Right ventricle myocardium superior (tissue), 1 donor: ENCODE results near the gene OPN1LW. TPM values are rescaled to one million over a fixed set of nuclear protein-coding genes. Genes with fewer than 3 reads are reported as not detected.
"Not testable (repeated sequence)": the region's sequence is repeated elsewhere in the genome, so short reads cannot be mapped to it uniquely, and the experiment has no call there.

ENCODE experiments used
- ATAC-seq: fragments of 200-7000 bp; cut with Tn5 transposase; one replicate; pipeline ENCODE4 v1.9.1; 2020; ENCODE audit warnings: mild to moderate bottlenecking; ENCODE audit not compliant: poor library complexity
- DNase-seq: peaks from one replicate; pipeline ENCODE4 v3.0.0-alpha.2; 2020
- intact Hi-C: fragments of 100-400 bp; cut with DNase I; formaldehyde crosslinking; loops from one replicate; pipeline ENCODE4 v1.11.2; 2022
- total RNA-seq: library from RNA; stranded (reverse); fragmentation: NEBNext Ultra II Directional; extraction: Animal tissue kit (Norgen Biotek cat#: 25700); gene quantifications from one replicate; pipeline ENCODE4 v1.2.1, GENCODE V29; 2021
- donor health status: DM: no; HTN: yes; CAD: no; lungs with severe emphysema.

Gene OPN1LW
- total RNA-seq, 1 donor from 2014 or later: not detected

DNA sequence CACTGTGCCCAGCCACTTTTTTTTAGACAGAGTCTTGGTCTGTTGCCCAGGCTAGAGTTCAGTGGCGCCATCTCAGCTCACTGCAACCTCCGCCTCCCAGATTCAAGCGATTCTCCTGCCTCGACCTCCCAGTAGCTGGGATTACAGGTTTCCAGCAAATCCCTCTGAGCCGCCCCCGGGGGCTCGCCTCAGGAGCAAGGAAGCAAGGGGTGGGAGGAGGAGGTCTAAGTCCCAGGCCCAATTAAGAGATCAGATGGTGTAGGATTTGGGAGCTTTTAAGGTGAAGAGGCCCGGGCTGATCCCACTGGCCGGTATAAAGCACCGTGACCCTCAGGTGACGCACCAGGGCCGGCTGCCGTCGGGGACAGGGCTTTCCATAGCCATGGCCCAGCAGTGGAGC is 38.3 kb downstream of the OPN1LW start, which contains the start of gene OPN1MW:
Gene OPN1MW, plus strand, starts transcription at position 301 of the 400 bp plus-strand sequence. Its CDS starts 82 bp downstream, at position 383.
- ATAC-seq, intact Hi-C loops, DNase-seq: not testable (repeated sequence)

DNA sequence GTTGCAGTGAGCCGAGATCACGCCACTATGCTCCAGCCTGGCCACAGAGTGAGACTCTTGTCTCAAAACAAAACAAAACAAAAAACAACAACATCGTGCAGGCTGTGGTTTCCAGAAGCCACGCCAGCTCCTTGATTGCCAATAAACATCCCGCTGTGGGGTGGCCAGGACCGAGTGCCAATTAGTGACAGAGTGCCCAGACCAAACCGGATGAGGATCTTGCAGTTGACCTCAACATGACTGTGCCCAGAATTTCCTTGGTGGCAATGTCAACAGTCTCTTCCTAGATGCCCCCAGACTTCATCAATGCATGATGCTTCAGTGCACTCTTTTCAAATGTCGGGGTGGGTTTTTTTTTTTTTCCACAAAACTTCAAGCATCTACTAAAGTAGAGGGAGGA is 39.8 kb downstream of the OPN1LW start:
- intact Hi-C loops, DNase-seq: not testable (repeated sequence)

DNA sequence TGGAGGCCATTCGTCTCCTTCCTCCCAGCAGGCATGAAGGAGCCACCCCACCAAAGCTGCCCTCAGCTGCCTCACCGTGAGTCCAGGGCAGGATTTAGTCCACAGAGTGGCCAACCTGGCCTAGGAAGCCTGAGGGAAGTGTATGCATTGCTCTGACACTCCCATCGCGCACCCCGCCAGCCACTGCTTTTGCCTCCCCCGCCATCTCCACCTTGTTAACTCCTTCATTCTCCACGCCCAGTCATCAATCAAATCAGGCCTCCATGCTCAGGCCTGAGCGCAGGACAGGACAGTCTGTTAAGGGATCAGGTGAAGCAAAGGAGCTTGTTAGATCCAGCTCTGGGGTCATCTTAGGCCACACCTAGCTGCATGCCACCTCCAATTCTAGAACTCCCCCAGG is 48.8 kb downstream of the OPN1LW start:
- ATAC-seq, DNase-seq, intact Hi-C loops: not testable (repeated sequence)

More for the DNA sequence above, 39.8 kb downstream of the OPN1LW start:
- ATAC-seq: not testable (repeated sequence)

DNA sequence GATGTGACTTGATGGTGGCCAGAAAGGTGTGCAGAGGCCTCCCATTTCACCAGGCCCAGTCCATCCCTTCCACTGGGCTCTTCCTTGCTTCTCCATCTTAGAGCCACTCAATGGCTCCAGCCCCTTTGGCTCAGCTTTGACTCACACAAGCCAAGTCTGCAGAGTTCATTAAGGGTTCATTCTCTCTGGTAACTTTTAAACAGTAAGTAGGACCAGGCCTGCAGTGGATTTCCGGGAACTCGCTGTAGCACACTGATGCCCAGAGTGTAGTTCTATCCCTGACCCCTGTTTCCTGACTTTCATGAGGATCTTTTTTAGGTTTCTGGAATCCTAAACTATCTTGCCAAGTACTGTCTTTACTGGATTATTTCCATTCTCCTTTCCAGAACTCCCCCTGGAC is 50.3 kb downstream of the OPN1LW start:
- ATAC-seq: peak; percentile 29
- DNase-seq, intact Hi-C loops: not testable (repeated sequence)

DNA sequence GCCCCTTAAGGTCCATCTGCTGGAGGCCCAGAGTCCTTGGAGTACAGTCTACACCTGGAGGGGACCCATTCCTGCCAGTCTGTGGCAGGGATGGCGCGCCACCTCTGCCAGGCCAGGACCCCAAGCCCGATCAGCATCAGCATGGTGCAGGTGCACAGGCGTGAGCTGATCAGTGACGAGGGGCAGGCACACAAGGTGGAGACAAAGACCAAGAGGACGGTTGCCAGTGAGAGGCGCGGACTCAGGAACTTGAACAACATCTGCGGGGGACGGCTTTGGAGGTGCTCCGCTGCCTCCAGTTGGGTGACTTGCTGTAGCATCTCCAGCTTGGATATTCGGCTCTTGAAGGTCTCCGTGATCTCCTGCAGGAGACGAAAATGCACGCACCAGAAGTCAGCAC is 52.4 kb downstream of the OPN1LW start:
- DNase-seq, intact Hi-C loops, ATAC-seq: not testable (repeated sequence)

Other genes with a start within 250 kb of the OPN1LW start
- gene AVPR2, start 239.6 kb upstream of the OPN1LW start, total RNA-seq: 4.1 TPM
- 10.3 TPM for gene ARHGAP4, start 218.0 kb upstream of the OPN1LW start, total RNA-seq
- 70.4 TPM for gene NAA10, start 209.2 kb upstream of the OPN1LW start, total RNA-seq
- gene RENBP, start 199.6 kb upstream of the OPN1LW start, total RNA-seq: 11.1 TPM
- gene HCFC1, start 172.4 kb upstream of the OPN1LW start, total RNA-seq: 24.7 TPM
- 7.1 TPM for gene TMEM187, start 171.5 kb upstream of the OPN1LW start, total RNA-seq
- 34.2 TPM for gene IRAK1, start 124.3 kb upstream of the OPN1LW start, total RNA-seq
- 30.5 TPM for gene MECP2, start 46.5 kb upstream of the OPN1LW start, total RNA-seq
- gene OPN1MW, start 38.4 kb downstream of the OPN1LW start, total RNA-seq: not detected
- gene OPN1MW2, start 75.5 kb downstream of the OPN1LW start, total RNA-seq: not detected
- gene OPN1MW3, start 113.3 kb downstream of the OPN1LW start, total RNA-seq: not detected
- gene TEX28, start 150.9 kb downstream of the OPN1LW start, total RNA-seq: not detected
- 14.0 TPM for gene TKTL1, start 151.6 kb downstream of the OPN1LW start, total RNA-seq
- gene FLNA, start 230.4 kb downstream of the OPN1LW start, total RNA-seq: 216 TPM
- 49.2 TPM for gene EMD, start 235.1 kb downstream of the OPN1LW start, total RNA-seq